CD14-positive monocyte (primary cell): ENCODE data around the gene KIAA1191. TPM values are rescaled to one million over a fixed set of nuclear protein-coding genes. Genes with fewer than 3 reads are reported as not detected.

Source experiments
- DNase-seq, 3 donors: peaks; one replicate each; pipeline ENCODE4 v3.0.0-alpha.2; 2011 to 2022
- H2AFZ ChIP-seq: 2 replicates; pipeline ENCODE4 v1.6.0; 2012; ENCODE audit warnings: mild to moderate bottlenecking, low read depth, low read length, inconsistent platforms; ENCODE audit not compliant: insufficient read depth, poor library complexity, severe bottlenecking
- H3K27ac ChIP-seq, 2 donors: 1 replicate in 1 of 2; 2 replicates in 1 of 2; pipeline ENCODE4 v1.5.1; 2012 to 2013; ENCODE audit warnings: low read length in 2 of 2, control low read depth in 1 of 2, inconsistent platforms in 1 of 2, low read depth in 1 of 2, mild to moderate bottlenecking in 1 of 2
- H3K27me3 ChIP-seq, 2 donors: one replicate each; pipeline versions ENCODE4 v1.6.0 to v1.6.1; 2011 to 2013; ENCODE audit warnings: low read length in 2 of 2; ENCODE audit not compliant: control insufficient read depth in 2 of 2, insufficient read depth in 2 of 2
- H3K36me3 ChIP-seq, 2 donors: replicated peaks in 1 of 2; 1 replicate in 1 of 2; 2 replicates in 1 of 2; pipeline versions ENCODE4 v1.5.1 to v1.6.1; 2012 to 2013; ENCODE audit warnings: low read length in 2 of 2, control low read depth in 1 of 2, inconsistent platforms in 1 of 2, mild to moderate bottlenecking in 1 of 2; ENCODE audit not compliant: insufficient read depth in 2 of 2, control insufficient read depth in 1 of 2
- H3K4me1 ChIP-seq, 2 donors: 1 replicate in 1 of 2; 2 replicates in 1 of 2; pipeline versions ENCODE4 v1.5.1 to v1.6.1; 2012 to 2013; ENCODE audit warnings: low read length in 2 of 2, control low read depth in 1 of 2, inconsistent platforms in 1 of 2, mild to moderate bottlenecking in 1 of 2, moderate library complexity in 1 of 2; ENCODE audit not compliant: insufficient read depth in 2 of 2, control insufficient read depth in 1 of 2
- H3K4me2 ChIP-seq: replicated peaks from 2 replicates; pipeline ENCODE3; 2012; ENCODE audit warnings: low read length, moderate library complexity, mild to moderate bottlenecking; ENCODE audit not compliant: poor library complexity, severe bottlenecking; ENCODE audit errors: extremely low read depth
- H3K4me3 ChIP-seq, 3 experiments: fragments of 200-600 bp in 1 of 3; sonication (generic) in 1 of 3; replicated peaks in 1 of 3; 1 replicate in 2 of 3; 2 replicates in 1 of 3; pipeline ENCODE4 v1.5.1; 2011 to 2013; ENCODE audit warnings: low read length in 3 of 3, mild to moderate bottlenecking in 3 of 3, control low read depth in 2 of 3, low read depth in 2 of 3, inconsistent platforms in 1 of 3, moderate library complexity in 1 of 3
- H3K79me2 ChIP-seq: 2 replicates; pipeline ENCODE4 v1.6.0; 2012; ENCODE audit warnings: mild to moderate bottlenecking, control low read depth, inconsistent platforms, low read length, moderate library complexity; ENCODE audit not compliant: insufficient read depth
- H3K9ac ChIP-seq: 2 replicates; pipeline ENCODE4 v1.6.0; 2017; ENCODE audit warnings: low read length, mild to moderate bottlenecking; ENCODE audit not compliant: insufficient read depth, poor library complexity, severe bottlenecking
- H3K9me3 ChIP-seq, 2 donors: replicated peaks in 1 of 2; 1 replicate in 1 of 2; 2 replicates in 1 of 2; pipeline versions ENCODE4 v1.5.1 to v1.6.1; 2012 to 2013; ENCODE audit warnings: low read length in 2 of 2, control low read depth in 1 of 2; ENCODE audit not compliant: control insufficient read depth in 1 of 2, insufficient read depth in 1 of 2
- H4K20me1 ChIP-seq: 2 replicates; pipeline ENCODE4 v1.6.0; 2012; ENCODE audit warnings: mild to moderate bottlenecking, low read length, control low read depth, moderate library complexity; ENCODE audit not compliant: insufficient read depth
- H3K27ac Mint-ChIP-seq, 7 donors: one replicate each; pipeline ENCODE4 v1.8.0; 2020; ENCODE audit warnings: mild to moderate bottlenecking in 7 of 7, mixed read lengths in 7 of 7, moderate library complexity in 6 of 7, inconsistent platforms in 2 of 7
- H3K27me3 Mint-ChIP-seq, 3 donors: one replicate each; pipeline ENCODE4 v1.8.0; 2021 to 2022; ENCODE audit warnings: low read depth in 3 of 3, mild to moderate bottlenecking in 3 of 3, mixed read lengths in 3 of 3, moderate library complexity in 3 of 3, inconsistent platforms in 1 of 3
- H3K36me3 Mint-ChIP-seq, 2 donors: one replicate each; pipeline ENCODE4 v1.8.0; 2020; ENCODE audit warnings: mixed read lengths in 2 of 2, inconsistent platforms in 1 of 2, mild to moderate bottlenecking in 1 of 2
- H3K4me1 Mint-ChIP-seq: one replicate; pipeline ENCODE4 v1.8.0; 2020; ENCODE audit warnings: mild to moderate bottlenecking, mixed read lengths
- H3K4me3 Mint-ChIP-seq, 2 donors: one replicate each; pipeline ENCODE4 v1.8.0; 2020; ENCODE audit warnings: mild to moderate bottlenecking in 2 of 2, mixed read lengths in 2 of 2, moderate library complexity in 1 of 2
- H3K9me3 Mint-ChIP-seq, 7 donors: one replicate each; pipeline ENCODE4 v1.8.0; 2020 to 2022; ENCODE audit warnings: mixed read lengths in 7 of 7, mild to moderate bottlenecking in 6 of 7, moderate library complexity in 6 of 7, inconsistent platforms in 2 of 7
- CTCF ChIP-seq: fragments of 200-600 bp; IDR thresholded peaks from one replicate; pipeline ENCODE4 v1.8.0; 2022; ENCODE audit warnings: antibody characterized with exemption, mild to moderate bottlenecking
- WGBS: methylation state at CpG from one replicate; pipeline ENCODE4 v1.1.5; 2013; ENCODE audit warnings: missing lambda C conversion rate; ENCODE audit not compliant: insufficient coverage; 5-methylcytosine and 5-hydroxymethylcytosine counted together
- intact Hi-C, 2 donors: fragments of 100-400 bp; cut with micrococcal nuclease; formaldehyde crosslinking; loops; one replicate each; pipeline versions ENCODE4 v1.15.0 to v1.15.1; 2023
- polyA plus RNA-seq, 3 donors: library from polyadenylated mRNA; depleted of rRNA in 1 of 3; unstranded in 2 of 3; stranded (reverse) in 1 of 3; fragments of 300-500 nt in 2 of 3; fragments of >200 nt in 1 of 3; fragmentation: Illumina TruSeq in 2 of 3; gene quantifications; 1 replicate in 2 of 3; 2 replicates in 1 of 3; pipeline ENCODE4 v1.2.3, GENCODE V29; 2012 to 2021

KIAA1191 gene
- polyA plus RNA-seq, 3 donors, result 32.3 to 36.4 (median 32.5) TPM

- TF ChIP-seq CTCF, result no peak
- no peak overlapping the region for H3K9ac ChIP-seq
- H3K27ac ChIP-seq, result no peak overlapping the region
- H3K4me3 ChIP-seq, result no peak overlapping the region
- 95% methylated on average over 15 of the region's 16 CpGs for WGBS
- H3K9me3 ChIP-seq, result no peaks in the 10 kb centered on the region
- H4K20me1 ChIP-seq, result peaks cover 25% of the 10 kb centered on the region
- no peaks in the 10 kb centered on the region for H3K27me3 ChIP-seq
- Mint-ChIP-seq H3K4me1 (peaks cover 5% of the 10 kb centered on the region), H3K36me3 (peaks cover 50 to 78% of the 10 kb centered on the region in 2 donors), H3K9me3 (no peaks in the 10 kb centered on the region), H3K4me3 (no peak overlapping the region), H3K27me3 (no peaks in the 10 kb centered on the region), H3K27ac (peak overlapping the region in 1 of 7 donors; percentile 2)
- DNase-seq, result no peak
- intact Hi-C loops, result no loop called here
- H3K79me2 ChIP-seq, result peaks cover 21% of the 10 kb centered on the region
- H3K36me3 ChIP-seq, result peaks cover 52 to 84% of the 10 kb centered on the region in 2 donors
- H3K4me1 ChIP-seq, result peaks cover 2 to 9% of the 10 kb centered on the region in 2 donors
- no peak overlapping the region for H2AFZ ChIP-seq
- H3K4me2 ChIP-seq, result no peak overlapping the region
Observed at GRCh38 chr5:176355400-176356178, 6.0 kb downstream of the KIAA1191 start.

GRCh38 chr5:176353533-176353932 is 8.0 kb downstream of the KIAA1191 start:
- Histone ChIP-seq H3K9ac (no peak overlapping the region), H3K4me2 (no peak overlapping the region), H4K20me1 (peaks cover 25% of the 10 kb centered on the region), H3K4me3 (no peak overlapping the region), H3K27ac (no peak overlapping the region), H3K9me3 (no peaks in the 10 kb centered on the region), H2AFZ (no peak overlapping the region), H3K36me3 (peaks cover 71 to 100% of the 10 kb centered on the region in 2 donors), H3K27me3 (no peaks in the 10 kb centered on the region), H3K4me1 (no peaks in the 10 kb centered on the region), H3K79me2 (peaks cover 15% of the 10 kb centered on the region)
- no peak for DNase-seq
- no peaks in the 10 kb centered on the region for H3K9me3 Mint-ChIP-seq
- H3K27me3 Mint-ChIP-seq, result no peaks in the 10 kb centered on the region
- no peak overlapping the region for H3K4me3 Mint-ChIP-seq
- WGBS, result 98% methylated on average over 4 of the region's 4 CpGs
- H3K4me1 Mint-ChIP-seq, result no peaks in the 10 kb centered on the region
- intact Hi-C loops, result no loop called here
- H3K27ac Mint-ChIP-seq, result no peak overlapping the region
- peaks cover 69 to 96% of the 10 kb centered on the region in 2 donors for H3K36me3 Mint-ChIP-seq
- no peak for TF ChIP-seq CTCF
